Psoas muscle (tissue), 8 donors: Measurements from ENCODE around the gene PTEN. TPM values are rescaled to one million over a fixed set of nuclear protein-coding genes. Genes with fewer than 3 reads are reported as not detected.
"Not testable (repeated sequence)": the region's sequence is repeated elsewhere in the genome, so short reads cannot be mapped to it uniquely, and the experiment has no call there.

Source experiments
- ATAC-seq, 4 donors: fragments of 200-7000 bp; cut with Tn5 transposase; one replicate each; pipeline ENCODE4 v1.9.1; 2020; ENCODE audit warnings: moderate library complexity in 3 of 4, mild to moderate bottlenecking in 2 of 4
- DNase-seq, 2 donors: peaks; one replicate each; pipeline ENCODE4 v3.0.0-alpha.2; 2020
- H3K27ac ChIP-seq: fragments of 200-600 bp; one replicate; pipeline ENCODE4 v1.8.0; 2022
- H3K27me3 ChIP-seq, 3 donors: fragments of 200-600 bp in 1 of 3; one replicate each; pipeline versions ENCODE4 v1.6.1 to v1.8.0; 2013 to 2022; ENCODE audit warnings: low read length in 2 of 3, mild to moderate bottlenecking in 2 of 3, moderate library complexity in 1 of 3; ENCODE audit not compliant: insufficient read depth in 3 of 3
- H3K36me3 ChIP-seq, 2 donors: fragments of 200-600 bp in 1 of 2; one replicate each; pipeline versions ENCODE4 v1.6.1 to v1.8.0; 2013 to 2022; ENCODE audit warnings: low read depth in 1 of 2, mild to moderate bottlenecking in 1 of 2, moderate library complexity in 1 of 2; ENCODE audit not compliant: insufficient read depth in 1 of 2
- H3K4me1 ChIP-seq: fragments of 200-600 bp; one replicate; pipeline ENCODE4 v1.8.0; 2022
- H3K4me3 ChIP-seq: fragments of 200-600 bp; one replicate; pipeline ENCODE4 v1.8.0; 2022; ENCODE audit warnings: mild to moderate bottlenecking
- H3K9me3 ChIP-seq: fragments of 200-600 bp; one replicate; pipeline ENCODE4 v1.8.0; 2022
- WGBS, 3 donors: extraction: QIAGEN DNeasy Blood & Tissue Kit; methylation state at CpG; one replicate each; pipeline versions ENCODE4 v1.1.6 to v1.1.7; 2013; 5-methylcytosine and 5-hydroxymethylcytosine counted together
- intact Hi-C, 2 donors: fragments of 100-400 bp; cut with DNase I; formaldehyde crosslinking; loops; one replicate each; pipeline versions ENCODE4 v1.11.0 to v1.14.2; 2022
- polyA plus RNA-seq, 3 donors: library from polyadenylated mRNA; stranded (reverse); fragments of 200-250 nt; gene quantifications; one replicate each; pipeline ENCODE4 v1.2.3, GENCODE V29; 2013
- total RNA-seq, 4 donors: library from RNA; stranded (reverse); fragmentation: NEBNext Ultra II Directional in 2 of 4; extraction: Animal tissue kit (Norgen Biotek cat#: 25700) in 2 of 4; gene quantifications; one replicate each; pipeline versions ENCODE4 v1.2.1 to v1.2.4, GENCODE V29; 2021 to 2023
- TF ChIP-seq, protein P1 (sequence below): fragments of 200-600 bp; IDR thresholded peaks from one replicate; pipeline ENCODE4 v1.8.0; 2022; ENCODE audit warnings: antibody characterized with exemption
- donor health status: healthy with polysubstance abuse.
- donor health status: DM: no; HTN: no; CAD: no; lungs with moderate emphysema.
- donor health status: Bipolar disorder and iron deficiency.
- donor health status: healthy.
- donor health status: DM: yes; HTN: yes; CAD: no.
- donor health status: DM: no; HTN: no; CAD: no.
- donor health status: DM: no; HTN: no; CAD: no.
- donor health status: DM: yes; HTN: yes; CAD: no.

Gene PTEN
- total and polyA plus RNA-seq, 7 donors, result 13.7 to 51.9 (median 29.8) TPM

DNA sequence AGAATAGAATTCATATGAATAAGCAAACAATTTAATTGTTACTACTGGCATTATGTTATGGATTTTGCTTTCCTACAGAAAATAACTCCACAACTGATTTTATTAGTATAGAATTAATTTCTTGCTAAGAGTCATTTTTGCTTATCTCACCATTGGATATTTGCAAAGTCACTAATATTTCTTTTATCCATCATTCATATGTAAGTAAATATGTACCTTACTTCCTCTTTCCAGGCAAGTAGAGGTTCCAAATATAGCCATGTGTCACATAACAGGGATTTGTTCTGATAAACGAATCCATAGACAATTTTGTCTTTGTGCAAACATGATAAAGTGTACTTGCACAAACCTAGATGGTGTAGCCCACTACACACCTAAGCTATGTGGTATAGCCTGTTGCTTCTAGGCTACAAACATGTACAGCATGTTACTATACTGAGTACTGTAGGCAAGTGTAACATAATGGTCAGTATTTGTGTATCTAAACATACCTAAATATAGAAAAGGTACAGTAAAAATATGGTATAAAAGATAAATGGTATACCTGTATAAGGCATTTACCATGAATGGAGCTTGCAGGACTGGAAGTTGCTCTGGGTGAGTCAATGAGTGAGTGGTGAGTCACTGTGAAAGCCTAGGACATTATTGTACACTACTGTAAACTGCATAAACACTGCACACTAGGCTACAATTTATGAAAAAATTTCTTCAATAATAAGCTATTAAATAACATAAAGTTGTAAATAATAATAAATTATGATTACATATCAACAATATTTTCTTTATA is 18.4 kb upstream of the PTEN start:
- DNase-seq, result no peak
- Histone ChIP-seq H3K9me3 (no peaks in the 10 kb centered on the region), H3K36me3 (no peaks in the 10 kb centered on the region), H3K4me1 (no peaks in the 10 kb centered on the region), H3K4me3 (no peak overlapping the region), H3K27ac (no peak overlapping the region), H3K27me3 (no peaks in the 10 kb centered on the region)
- ATAC-seq, result no peak
- intact Hi-C loops, result loop anchor here in 1 of 2 donors (5.0 kb wide), 1 partner anchor 712 kb away; no protein-coding TSS in a partner anchor
- 40 to 47% (median 42%) methylated on average over 1 of the region's 1 CpG for WGBS, 3 donors
- TF ChIP-seq, protein P1, sequence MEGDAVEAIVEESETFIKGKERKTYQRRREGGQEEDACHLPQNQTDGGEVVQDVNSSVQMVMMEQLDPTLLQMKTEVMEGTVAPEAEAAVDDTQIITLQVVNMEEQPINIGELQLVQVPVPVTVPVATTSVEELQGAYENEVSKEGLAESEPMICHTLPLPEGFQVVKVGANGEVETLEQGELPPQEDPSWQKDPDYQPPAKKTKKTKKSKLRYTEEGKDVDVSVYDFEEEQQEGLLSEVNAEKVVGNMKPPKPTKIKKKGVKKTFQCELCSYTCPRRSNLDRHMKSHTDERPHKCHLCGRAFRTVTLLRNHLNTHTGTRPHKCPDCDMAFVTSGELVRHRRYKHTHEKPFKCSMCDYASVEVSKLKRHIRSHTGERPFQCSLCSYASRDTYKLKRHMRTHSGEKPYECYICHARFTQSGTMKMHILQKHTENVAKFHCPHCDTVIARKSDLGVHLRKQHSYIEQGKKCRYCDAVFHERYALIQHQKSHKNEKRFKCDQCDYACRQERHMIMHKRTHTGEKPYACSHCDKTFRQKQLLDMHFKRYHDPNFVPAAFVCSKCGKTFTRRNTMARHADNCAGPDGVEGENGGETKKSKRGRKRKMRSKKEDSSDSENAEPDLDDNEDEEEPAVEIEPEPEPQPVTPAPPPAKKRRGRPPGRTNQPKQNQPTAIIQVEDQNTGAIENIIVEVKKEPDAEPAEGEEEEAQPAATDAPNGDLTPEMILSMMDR, result no peak

GRCh38 chr10:87845624-87845998 is 17.8 kb upstream of the PTEN start:
- no peaks in the 10 kb centered on the region for H3K9me3 ChIP-seq
- no peaks in the 10 kb centered on the region for H3K27me3 ChIP-seq
- no peak overlapping the region for H3K27ac ChIP-seq
- no peaks in the 10 kb centered on the region for H3K36me3 ChIP-seq
- DNase-seq (no peak), ATAC-seq (no peak)
- intact Hi-C loops, result loop anchor here in 1 of 2 donors (5.0 kb wide), 1 partner anchor 712 kb away; no protein-coding TSS in a partner anchor
- WGBS, 3 donors, result 85 to 92% (median 91%) methylated on average over 3 of the region's 3 CpGs
- TF ChIP-seq, protein P1, result no peak
- no peak overlapping the region for H3K4me3 ChIP-seq
- no peaks in the 10 kb centered on the region for H3K4me1 ChIP-seq

DNA sequence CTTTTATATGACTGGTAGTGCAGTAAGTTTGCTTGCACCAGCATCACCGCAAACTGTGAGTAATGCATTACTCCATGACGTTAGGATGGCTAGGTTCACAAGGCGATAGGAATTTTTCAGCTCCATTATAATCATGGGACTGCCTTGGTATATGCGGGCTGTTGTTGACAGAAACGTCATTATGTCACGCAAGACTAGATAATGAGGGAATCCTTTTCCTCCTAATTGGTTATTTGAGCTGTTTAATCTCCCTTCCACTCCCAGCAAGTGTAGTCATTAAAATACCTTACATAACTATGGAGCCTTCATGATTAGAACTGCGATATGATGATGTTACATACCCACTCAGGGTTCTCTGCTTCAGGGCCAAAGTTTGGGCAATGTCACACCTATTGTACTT is 17.4 kb upstream of the PTEN start:
- intact Hi-C loops, result loop anchor here in 1 of 2 donors (5.0 kb wide), 1 partner anchor 711 kb away; no protein-coding TSS in a partner anchor
- H3K9me3 ChIP-seq, result no peaks in the 10 kb centered on the region
- no peak overlapping the region for H3K4me3 ChIP-seq
- ATAC-seq, result no peak
- no peaks in the 10 kb centered on the region for H3K27me3 ChIP-seq
- TF ChIP-seq, protein P1, result no peak
- 65 to 68% (median 68%) methylated on average over 7 of the region's 7 CpGs for WGBS, 3 donors
- no peak overlapping the region for H3K27ac ChIP-seq
- DNase-seq, result no peak
- no peaks in the 10 kb centered on the region for H3K36me3 ChIP-seq
- peaks cover 2% of the 10 kb centered on the region for H3K4me1 ChIP-seq

GRCh38 chr10:87846711-87847110 is 16.7 kb upstream of the PTEN start:
- H3K4me1 ChIP-seq, ATAC-seq: not testable (repeated sequence)
- intact Hi-C loops, result loop anchor here in 1 of 2 donors (5.0 kb wide), 1 partner anchor 711 kb away; no protein-coding TSS in a partner anchor

DNA sequence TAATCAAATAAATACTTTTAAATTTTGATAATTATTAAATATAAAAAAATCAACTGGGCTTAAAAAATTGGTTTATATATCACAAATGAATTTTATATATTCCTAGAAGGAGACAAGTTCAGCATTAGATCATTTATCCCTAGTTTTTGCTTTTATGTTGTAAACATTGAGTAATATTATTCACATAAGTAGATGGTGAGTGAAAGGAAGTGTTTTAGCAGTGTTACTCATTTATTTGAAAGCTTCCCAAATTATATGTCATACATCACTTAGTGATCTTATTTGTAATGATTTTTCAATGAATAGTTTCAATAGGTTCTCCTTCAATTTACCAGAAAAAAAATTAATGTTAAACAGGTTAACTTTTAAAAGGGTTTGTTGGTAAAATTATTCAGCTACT is 15.9 kb upstream of the PTEN start:
- ATAC-seq, result no peak
- DNase-seq, result no peak
- intact Hi-C loops, result loop anchor here in 1 of 2 donors (5.0 kb wide), 1 partner anchor 710 kb away; no protein-coding TSS in a partner anchor
- TF ChIP-seq, protein P1, result no peak
- no peaks in the 10 kb centered on the region for H3K27me3 ChIP-seq
- no peaks in the 10 kb centered on the region for H3K36me3 ChIP-seq
- no peak overlapping the region for H3K4me3 ChIP-seq
- H3K27ac ChIP-seq, result no peak overlapping the region
- no peaks in the 10 kb centered on the region for H3K9me3 ChIP-seq
- peaks cover 3% of the 10 kb centered on the region for H3K4me1 ChIP-seq

More at GRCh38 chr10:87846711-87847110, 16.7 kb upstream of the PTEN start:
- DNase-seq, H3K4me3 ChIP-seq, H3K27me3 ChIP-seq, H3K36me3 ChIP-seq, H3K27ac ChIP-seq, H3K9me3 ChIP-seq: not testable (repeated sequence)
- 91 to 97% (median 95%) methylated on average over 8 of the region's 8 CpGs for WGBS, 3 donors
